Activated CD4-positive, alpha-beta T cell treated with anti-CD3 and anti-CD28 coated beads, Interleukin-2, amount 50 U/mL, for 48 hours (primary cell): ENCODE results near the gene PRKAG3.
"Not testable (repeated sequence)": the region's sequence is repeated elsewhere in the genome, so short reads cannot be mapped to it uniquely, and the experiment has no call there.

ENCODE experiments used
- DNase-seq, 2 experiments: peaks; one replicate each; pipeline ENCODE4 v3.0.0-alpha.2; 2020

PRKAG3 gene

DNA sequence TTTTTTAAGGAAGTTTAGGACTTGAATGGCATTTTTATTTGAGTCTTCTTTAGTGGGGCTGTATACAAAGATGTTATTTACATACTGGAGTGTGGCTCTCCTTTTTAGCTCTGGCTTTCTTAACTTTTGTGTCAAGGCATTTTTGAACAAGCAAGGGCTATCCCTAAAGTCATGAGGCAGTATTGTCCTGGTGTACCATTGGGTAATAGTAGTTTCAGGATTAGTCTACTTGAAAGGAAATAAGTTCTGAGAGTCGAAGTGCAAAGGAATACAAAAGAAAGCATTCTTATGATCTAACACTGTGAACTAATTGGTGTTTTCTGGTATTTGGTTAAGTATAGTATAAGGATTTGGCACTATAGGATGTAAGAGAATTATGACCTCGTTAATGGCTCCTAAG lies 51.6 kb downstream of the PRKAG3 start:
- no peak for DNase-seq

GRCh38 chr2:218777276-218777990 lies 54.2 kb downstream of the PRKAG3 start:
- no peak for DNase-seq

GRCh38 chr2:218776488-218776887 lies 55.1 kb downstream of the PRKAG3 start:
- DNase-seq, result no peak

DNA sequence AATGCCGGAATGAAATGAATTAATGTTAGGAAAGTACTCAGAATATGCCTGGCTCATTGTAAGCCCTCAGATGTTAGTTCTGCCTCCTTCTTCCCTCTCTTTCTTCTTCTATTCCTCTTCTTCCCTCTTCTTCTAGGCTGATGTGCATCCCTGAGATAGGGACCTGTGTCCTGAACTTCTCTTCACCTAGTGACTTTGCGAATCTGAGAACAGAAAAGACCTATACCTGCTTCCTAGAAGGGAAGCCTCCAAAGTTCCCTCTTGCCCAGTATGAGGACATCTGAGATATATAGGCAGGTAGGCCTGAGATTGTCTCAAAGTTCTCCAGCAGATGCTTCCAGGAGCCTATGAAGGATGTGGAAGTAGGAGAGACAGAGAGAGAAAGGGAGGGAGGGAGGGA lies 57.7 kb downstream of the PRKAG3 start:
- no peak for DNase-seq

GRCh38 chr2:218772759-218773158 lies 58.8 kb downstream of the PRKAG3 start:
- DNase-seq, result not testable (repeated sequence)
